ENCODE measurements around the gene FASTKD1.

DNA sequence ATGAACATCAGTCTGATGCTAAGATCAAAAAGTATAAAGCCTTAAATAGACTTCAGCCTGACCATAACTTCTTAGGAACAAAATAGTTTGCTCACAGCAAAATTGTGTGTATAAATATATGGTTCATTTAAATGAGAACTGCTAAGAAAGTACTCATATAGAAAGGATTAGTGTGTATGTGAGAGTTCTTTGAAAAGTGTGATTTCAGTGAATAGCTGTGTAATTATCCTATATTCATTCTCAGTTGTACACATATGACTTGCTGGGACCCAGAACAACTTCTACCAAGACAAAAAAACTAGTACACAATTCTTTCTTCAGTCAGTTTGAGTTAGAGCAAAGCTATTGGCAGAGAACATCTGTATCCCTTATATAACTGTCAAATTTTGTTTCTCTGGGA, 87.2 kb downstream of the FASTKD1 start:
- no peak for TF ChIP-seq YY1 (tag by site-specific recombination; IDR thresholded peaks at IDR 0.05)
- TF ChIP-seq, protein P1, sequence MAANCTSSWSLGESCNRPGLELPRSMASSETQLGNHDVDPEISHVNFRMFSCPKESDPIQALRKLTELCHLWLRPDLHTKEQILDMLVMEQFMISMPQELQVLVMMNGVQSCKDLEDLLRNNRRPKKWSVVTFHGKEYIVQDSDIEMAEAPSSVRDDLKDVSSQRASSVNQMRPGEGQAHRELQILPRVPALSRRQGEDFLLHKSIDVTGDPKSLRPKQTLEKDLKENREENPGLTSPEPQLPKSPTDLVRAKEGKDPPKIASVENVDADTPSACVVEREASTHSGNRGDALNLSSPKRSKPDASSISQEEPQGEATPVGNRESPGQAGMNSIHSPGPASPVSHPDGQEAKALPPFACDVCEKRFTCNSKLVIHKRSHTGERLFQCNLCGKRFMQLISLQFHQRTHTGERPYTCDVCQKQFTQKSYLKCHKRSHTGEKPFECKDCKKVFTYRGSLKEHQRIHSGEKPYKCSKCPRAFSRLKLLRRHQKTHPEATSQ (tag by site-specific recombination; IDR thresholded peaks at IDR 0.05), result no peak
- no peak for TF ChIP-seq ZNF785 (tag by site-specific recombination; IDR thresholded peaks at IDR 0.05)
- TF ChIP-seq, protein P2, sequence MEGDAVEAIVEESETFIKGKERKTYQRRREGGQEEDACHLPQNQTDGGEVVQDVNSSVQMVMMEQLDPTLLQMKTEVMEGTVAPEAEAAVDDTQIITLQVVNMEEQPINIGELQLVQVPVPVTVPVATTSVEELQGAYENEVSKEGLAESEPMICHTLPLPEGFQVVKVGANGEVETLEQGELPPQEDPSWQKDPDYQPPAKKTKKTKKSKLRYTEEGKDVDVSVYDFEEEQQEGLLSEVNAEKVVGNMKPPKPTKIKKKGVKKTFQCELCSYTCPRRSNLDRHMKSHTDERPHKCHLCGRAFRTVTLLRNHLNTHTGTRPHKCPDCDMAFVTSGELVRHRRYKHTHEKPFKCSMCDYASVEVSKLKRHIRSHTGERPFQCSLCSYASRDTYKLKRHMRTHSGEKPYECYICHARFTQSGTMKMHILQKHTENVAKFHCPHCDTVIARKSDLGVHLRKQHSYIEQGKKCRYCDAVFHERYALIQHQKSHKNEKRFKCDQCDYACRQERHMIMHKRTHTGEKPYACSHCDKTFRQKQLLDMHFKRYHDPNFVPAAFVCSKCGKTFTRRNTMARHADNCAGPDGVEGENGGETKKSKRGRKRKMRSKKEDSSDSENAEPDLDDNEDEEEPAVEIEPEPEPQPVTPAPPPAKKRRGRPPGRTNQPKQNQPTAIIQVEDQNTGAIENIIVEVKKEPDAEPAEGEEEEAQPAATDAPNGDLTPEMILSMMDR (tag by site-specific recombination; IDR thresholded peaks at IDR 0.05), result no peak
- no peak for TF ChIP-seq ZNF350 (tag by site-specific recombination; IDR thresholded peaks at IDR 0.05)
- TF ChIP-seq SCRT1 (tag by site-specific recombination; IDR thresholded peaks at IDR 0.05; ENCODE audit: borderline replicate concordance), result no peak
- TF ChIP-seq ZNF274 (IDR thresholded peaks at IDR 0.05; ENCODE audit: low read length), result no peak
- no peak for TF ChIP-seq ZNF274 (tag by site-specific recombination; IDR thresholded peaks at IDR 0.05; ENCODE audit: borderline replicate concordance)
- TF ChIP-seq ZFP37 (tag by site-specific recombination; IDR thresholded peaks at IDR 0.05), result no peak
- no peak for TF ChIP-seq ZNF292 (tag by site-specific recombination; IDR thresholded peaks at IDR 0.05; ENCODE audit: borderline replicate concordance, low read depth)
- TF ChIP-seq BCL11A (tag by site-specific recombination; IDR thresholded peaks at IDR 0.05; ENCODE audit: low read depth), result no peak
- TF ChIP-seq, protein P3, sequence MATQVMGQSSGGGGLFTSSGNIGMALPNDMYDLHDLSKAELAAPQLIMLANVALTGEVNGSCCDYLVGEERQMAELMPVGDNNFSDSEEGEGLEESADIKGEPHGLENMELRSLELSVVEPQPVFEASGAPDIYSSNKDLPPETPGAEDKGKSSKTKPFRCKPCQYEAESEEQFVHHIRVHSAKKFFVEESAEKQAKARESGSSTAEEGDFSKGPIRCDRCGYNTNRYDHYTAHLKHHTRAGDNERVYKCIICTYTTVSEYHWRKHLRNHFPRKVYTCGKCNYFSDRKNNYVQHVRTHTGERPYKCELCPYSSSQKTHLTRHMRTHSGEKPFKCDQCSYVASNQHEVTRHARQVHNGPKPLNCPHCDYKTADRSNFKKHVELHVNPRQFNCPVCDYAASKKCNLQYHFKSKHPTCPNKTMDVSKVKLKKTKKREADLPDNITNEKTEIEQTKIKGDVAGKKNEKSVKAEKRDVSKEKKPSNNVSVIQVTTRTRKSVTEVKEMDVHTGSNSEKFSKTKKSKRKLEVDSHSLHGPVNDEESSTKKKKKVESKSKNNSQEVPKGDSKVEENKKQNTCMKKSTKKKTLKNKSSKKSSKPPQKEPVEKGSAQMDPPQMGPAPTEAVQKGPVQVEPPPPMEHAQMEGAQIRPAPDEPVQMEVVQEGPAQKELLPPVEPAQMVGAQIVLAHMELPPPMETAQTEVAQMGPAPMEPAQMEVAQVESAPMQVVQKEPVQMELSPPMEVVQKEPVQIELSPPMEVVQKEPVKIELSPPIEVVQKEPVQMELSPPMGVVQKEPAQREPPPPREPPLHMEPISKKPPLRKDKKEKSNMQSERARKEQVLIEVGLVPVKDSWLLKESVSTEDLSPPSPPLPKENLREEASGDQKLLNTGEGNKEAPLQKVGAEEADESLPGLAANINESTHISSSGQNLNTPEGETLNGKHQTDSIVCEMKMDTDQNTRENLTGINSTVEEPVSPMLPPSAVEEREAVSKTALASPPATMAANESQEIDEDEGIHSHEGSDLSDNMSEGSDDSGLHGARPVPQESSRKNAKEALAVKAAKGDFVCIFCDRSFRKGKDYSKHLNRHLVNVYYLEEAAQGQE (tag by site-specific recombination; IDR thresholded peaks at IDR 0.05), result no peak
- TF ChIP-seq ZBTB20 (tag by site-specific recombination; IDR thresholded peaks at IDR 0.05), result no peak
- TF ChIP-seq, protein P4, sequence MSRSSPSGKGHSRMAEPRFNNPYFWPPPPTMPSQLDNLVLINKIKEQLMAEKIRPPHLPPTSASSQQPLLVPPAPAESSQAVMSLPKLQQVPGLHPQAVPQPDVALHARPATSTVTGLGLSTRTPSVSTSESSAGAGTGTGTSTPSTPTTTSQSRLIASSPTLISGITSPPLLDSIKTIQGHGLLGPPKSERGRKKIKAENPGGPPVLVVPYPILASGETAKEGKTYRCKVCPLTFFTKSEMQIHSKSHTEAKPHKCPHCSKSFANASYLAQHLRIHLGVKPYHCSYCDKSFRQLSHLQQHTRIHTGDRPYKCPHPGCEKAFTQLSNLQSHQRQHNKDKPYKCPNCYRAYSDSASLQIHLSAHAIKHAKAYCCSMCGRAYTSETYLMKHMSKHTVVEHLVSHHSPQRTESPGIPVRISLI (tag by site-specific recombination; IDR thresholded peaks at IDR 0.05), result no peak
- TF ChIP-seq ZNF239 (tag by site-specific recombination; IDR thresholded peaks at IDR 0.05), result no peak

All from HEK293 (cell line).